HepG2 (cell line): ENCODE measurements around the gene ICE2. TPM values are rescaled to one million over a fixed set of nuclear protein-coding genes. Genes with fewer than 3 reads are reported as not detected.

ENCODE experiments used
- polyA plus RNA-seq, 8 experiments: library from polyadenylated mRNA; depleted of rRNA in 3 of 8; stranded (reverse) in 7 of 8; unstranded in 1 of 8; fragments of >200 nt; fragmentation: Illumina TruSeq in 4 of 8; extraction: Trizol in 4 of 8; gene quantifications; 2 replicates each; pipeline versions ENCODE4 v1.2.1 to v1.2.3, GENCODE V29; 2011 to 2016; ENCODE audit warnings: low read depth in 4 of 8, missing spikeins in 1 of 8, mixed read lengths in 1 of 8; ENCODE audit not compliant: insufficient read depth in 1 of 8
- small RNA-seq, 3 experiments: library from RNA; depleted of rRNA; stranded (forward); fragments of <200 nt; gene quantifications; one replicate each; pipeline ENCODE3, GENCODE V24; 2012; ENCODE audit warnings: low read depth in 2 of 3, low replicate concordance in 1 of 3; ENCODE audit not compliant: insufficient read length in 3 of 3, insufficient read depth in 2 of 3
- total RNA-seq, 5 experiments: library from RNA; depleted of rRNA; stranded (reverse); fragments of >200 nt; fragmentation: Illumina TruSeq; extraction: Trizol; gene quantifications; 2 replicates each; pipeline ENCODE4 v1.2.3, GENCODE V29; 2016; ENCODE audit warnings: low read depth in 1 of 5

ICE2 gene
- total and polyA plus RNA-seq, 2 of the 13 experiments (the other 11 are each of a cell fraction or from before 2014, with no cell fraction given), result 24.8 to 26.4 TPM

Small RNAs within 50 kb of the gene (small RNA-seq; reads per million reads assigned to genes)
- gene AC087385.3, result 0 reads per million in 3 experiments

Other genes with a start within 250 kb of the ICE2 start
- 196 and 233 TPM in 2 replicates for gene ANXA2, start 81.2 kb downstream of the ICE2 start, total RNA-seq (2016; rRNA removed; fragmentation: Illumina TruSeq; extraction: Trizol)
- 530 and 613 TPM in 2 replicates for gene ANXA2, start 81.2 kb downstream of the ICE2 start, polyA plus RNA-seq (2011; rRNA removed)